Mesodermal cell (in vitro differentiated cells): Measurements from ENCODE around the gene TREML2.

ENCODE experiments used
- H3K27ac ChIP-seq: 2 replicates; pipeline ENCODE4 v1.7.0; 2013; ENCODE audit warnings: mild to moderate bottlenecking, low read depth, low read length, moderate library complexity; ENCODE audit not compliant: severe bottlenecking
- H3K36me3 ChIP-seq: 2 replicates; pipeline ENCODE4 v1.7.1; 2013; ENCODE audit warnings: mild to moderate bottlenecking, low read length, moderate library complexity; ENCODE audit not compliant: control insufficient read depth, insufficient read depth
- H3K4me1 ChIP-seq: one replicate; pipeline ENCODE4 v1.7.1; 2013; ENCODE audit warnings: mild to moderate bottlenecking, low read length; ENCODE audit not compliant: insufficient read depth, control insufficient read depth, poor library complexity, severe bottlenecking
- H3K4me3 ChIP-seq: 2 replicates; pipeline ENCODE4 v1.7.0; 2013; ENCODE audit warnings: low read length, control low read depth, mild to moderate bottlenecking; ENCODE audit not compliant: insufficient read depth, poor library complexity, severe bottlenecking; ENCODE audit errors: extremely low read depth
- H3K9me3 ChIP-seq: 2 replicates; pipeline ENCODE4 v1.7.1; 2013; ENCODE audit warnings: mild to moderate bottlenecking, low read length, moderate library complexity; ENCODE audit not compliant: control insufficient read depth
- WGBS, 2 experiments: methylation state at CpG; one replicate each; pipeline ENCODE4 v1.1.5; 2013; ENCODE audit warnings: missing lambda C conversion rate in 2 of 2; ENCODE audit not compliant: insufficient coverage in 2 of 2; 5-methylcytosine and 5-hydroxymethylcytosine counted together

Gene TREML2

DNA sequence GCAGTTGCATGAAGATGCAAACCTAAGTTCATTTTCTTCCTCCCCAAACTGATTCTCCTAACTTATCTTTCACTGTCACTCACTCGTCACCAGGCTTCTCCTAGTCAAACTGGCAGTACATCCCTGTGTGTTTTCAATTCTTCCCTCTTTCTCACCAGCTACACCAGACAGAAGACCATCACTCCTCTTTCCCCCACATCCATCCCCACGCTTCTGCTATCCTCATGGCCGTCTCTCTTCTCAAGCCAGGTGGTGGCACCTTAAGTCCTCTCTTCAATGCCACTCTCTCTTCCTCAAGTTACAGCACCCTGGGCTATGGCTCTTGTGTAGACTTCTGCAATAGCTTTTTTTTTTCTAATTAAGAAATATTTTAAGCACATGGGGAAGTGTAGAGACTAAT is 23.7 kb downstream of the TREML2 start:
- no peaks in the 10 kb centered on the region for H3K4me1 ChIP-seq
- H3K9me3 ChIP-seq, result no peaks in the 10 kb centered on the region
- H3K4me3 ChIP-seq, result no peak overlapping the region
- no peaks in the 10 kb centered on the region for H3K36me3 ChIP-seq
- no peak overlapping the region for H3K27ac ChIP-seq
- WGBS, 2 experiments, result 76 to 78% methylated on average over 2 to 3 of the region's 3 CpGs

DNA sequence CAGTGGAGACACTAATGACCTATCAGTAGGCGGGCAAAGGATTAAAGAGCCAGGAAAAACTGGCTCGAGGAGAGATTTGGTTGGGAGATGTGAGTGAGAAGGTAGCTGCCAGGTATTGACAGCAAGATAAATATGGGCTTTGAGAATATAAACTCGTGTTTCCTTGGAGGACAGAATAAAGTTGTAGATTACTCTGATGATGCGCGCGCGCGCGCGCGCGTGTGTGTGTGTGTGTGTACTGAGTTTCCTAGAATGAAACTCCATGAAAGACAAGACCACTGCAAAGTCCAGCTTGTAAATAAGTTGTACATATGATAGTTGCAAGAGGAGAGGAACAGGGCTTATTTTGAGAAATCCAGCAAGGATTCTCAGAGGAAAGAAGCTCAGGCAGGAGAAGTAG is 24.8 kb downstream of the TREML2 start:
- WGBS, 2 experiments, result 92 to 95% methylated on average over 12 of the region's 12 CpGs
- Histone ChIP-seq H3K9me3 (no peaks in the 10 kb centered on the region), H3K27ac (no peak overlapping the region), H3K4me3 (no peak overlapping the region), H3K4me1 (no peaks in the 10 kb centered on the region), H3K36me3 (no peaks in the 10 kb centered on the region)

DNA sequence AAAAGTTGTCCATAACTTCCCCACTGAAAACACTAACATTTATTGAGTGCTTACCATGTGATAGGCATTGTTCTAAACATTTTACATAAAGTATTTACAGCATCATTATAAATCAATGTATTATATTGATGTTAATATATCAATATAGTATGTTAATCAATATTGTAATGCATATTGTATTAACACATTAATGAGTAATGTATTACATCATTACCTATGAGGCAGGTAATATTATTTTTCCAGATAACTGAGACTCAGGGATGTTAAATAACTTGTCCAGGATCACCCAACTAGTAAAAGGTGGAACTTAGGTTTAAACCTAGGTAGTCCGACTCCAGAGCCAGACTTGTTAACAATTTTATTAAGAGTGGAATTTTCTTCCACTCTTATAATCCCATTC is 25.9 kb downstream of the TREML2 start:
- no CpG with 5 or more reads among the region's 1 CpG for WGBS, 2 experiments

DNA sequence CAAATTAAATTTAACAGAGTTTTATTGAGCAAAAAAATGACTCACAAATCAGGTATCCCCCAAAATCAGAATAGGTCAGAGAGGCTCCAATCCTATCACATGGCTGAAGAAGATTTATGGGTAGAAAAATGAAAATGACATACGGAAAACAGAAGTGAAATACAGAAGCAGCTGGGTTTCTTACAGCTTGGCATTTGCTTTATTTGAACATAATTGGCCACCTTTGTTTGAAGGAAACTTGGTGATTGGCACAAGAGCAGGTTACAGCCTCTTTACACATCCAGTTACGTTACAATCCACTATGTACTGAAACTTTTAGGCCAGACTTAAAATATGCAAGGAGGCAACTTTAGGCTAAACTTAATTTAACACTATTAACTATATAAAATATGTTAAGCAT is 26.3 kb downstream of the TREML2 start:
- 80 to 100% methylated on average over 1 of the region's 2 CpGs for WGBS, 2 experiments
- H3K27ac ChIP-seq, result no peak overlapping the region
- no peak overlapping the region for H3K4me3 ChIP-seq
- H3K9me3 ChIP-seq, result no peaks in the 10 kb centered on the region
- H3K36me3 ChIP-seq, result no peaks in the 10 kb centered on the region
- no peaks in the 10 kb centered on the region for H3K4me1 ChIP-seq

More for the DNA sequence above, 25.9 kb downstream of the TREML2 start:
- Histone ChIP-seq H3K4me1 (no peaks in the 10 kb centered on the region), H3K4me3 (no peak overlapping the region), H3K36me3 (no peaks in the 10 kb centered on the region), H3K9me3 (no peaks in the 10 kb centered on the region), H3K27ac (no peak overlapping the region)

DNA sequence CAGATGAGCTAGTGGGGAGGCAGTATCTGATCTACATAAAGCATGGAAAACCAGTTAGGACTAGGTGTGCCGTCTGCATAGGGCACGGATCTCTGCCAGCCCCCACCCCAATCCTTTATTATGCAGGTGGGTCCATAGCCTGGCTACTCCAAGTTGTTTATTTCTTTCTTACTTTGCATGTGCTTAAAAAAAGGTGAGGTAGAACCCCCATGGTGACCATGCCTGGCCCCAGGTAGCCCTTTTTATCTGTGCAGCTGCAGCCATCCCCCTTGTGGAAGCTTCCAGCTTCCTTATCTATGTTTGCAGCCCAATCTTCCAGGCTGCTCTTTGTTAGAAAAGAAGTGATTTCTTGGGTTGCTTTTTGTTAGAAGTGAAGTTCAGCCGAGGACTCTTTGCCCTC is 29.0 kb downstream of the TREML2 start:
- Histone ChIP-seq H3K36me3 (no peaks in the 10 kb centered on the region), H3K4me3 (no peak overlapping the region)
- 67% methylated on average over 1 of the region's 3 CpGs; no CpG with 5 or more reads in 1 of the 2 experiments for WGBS, 2 experiments

DNA sequence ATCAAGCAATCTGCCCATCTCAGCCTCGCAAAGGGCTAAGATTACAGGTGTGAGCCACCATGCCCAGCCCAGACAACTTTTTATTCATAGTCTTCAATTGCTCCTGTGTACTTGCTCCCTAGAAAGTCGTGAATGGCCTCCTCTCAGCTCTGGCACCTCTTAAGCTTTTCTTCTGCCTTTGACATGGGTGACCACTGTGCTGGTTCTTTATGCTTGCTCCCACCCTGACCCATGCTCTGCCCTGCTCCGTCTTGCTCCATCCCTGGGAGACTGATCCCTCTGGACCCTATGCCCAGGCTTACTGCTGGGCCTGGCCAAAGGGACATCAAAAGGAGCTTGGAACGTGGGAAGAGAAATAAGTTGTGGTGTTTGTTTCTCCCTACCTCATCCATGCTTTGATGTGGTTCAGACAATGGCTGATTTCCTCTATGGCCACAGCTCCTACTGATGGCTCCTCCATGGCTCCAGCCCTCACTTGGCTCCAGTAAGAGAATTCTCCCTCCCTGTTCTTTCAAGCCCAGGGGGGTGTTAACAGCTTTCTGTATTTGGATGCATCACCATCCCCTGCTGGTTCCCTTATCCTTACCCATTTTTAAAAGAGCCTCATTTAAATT is 30.3 kb downstream of the TREML2 start:
- H3K36me3 ChIP-seq, result no peaks in the 10 kb centered on the region
- H3K4me3 ChIP-seq, result no peak overlapping the region
- no peaks in the 10 kb centered on the region for H3K4me1 ChIP-seq
- H3K27ac ChIP-seq, result no peak overlapping the region
- no peaks in the 10 kb centered on the region for H3K9me3 ChIP-seq
- WGBS, 2 experiments, result 90 to 91% methylated on average over 2 to 3 of the region's 4 CpGs

More for the DNA sequence above, 29.0 kb downstream of the TREML2 start:
- Histone ChIP-seq H3K4me1 (no peaks in the 10 kb centered on the region), H3K27ac (no peak overlapping the region), H3K9me3 (no peaks in the 10 kb centered on the region)

DNA sequence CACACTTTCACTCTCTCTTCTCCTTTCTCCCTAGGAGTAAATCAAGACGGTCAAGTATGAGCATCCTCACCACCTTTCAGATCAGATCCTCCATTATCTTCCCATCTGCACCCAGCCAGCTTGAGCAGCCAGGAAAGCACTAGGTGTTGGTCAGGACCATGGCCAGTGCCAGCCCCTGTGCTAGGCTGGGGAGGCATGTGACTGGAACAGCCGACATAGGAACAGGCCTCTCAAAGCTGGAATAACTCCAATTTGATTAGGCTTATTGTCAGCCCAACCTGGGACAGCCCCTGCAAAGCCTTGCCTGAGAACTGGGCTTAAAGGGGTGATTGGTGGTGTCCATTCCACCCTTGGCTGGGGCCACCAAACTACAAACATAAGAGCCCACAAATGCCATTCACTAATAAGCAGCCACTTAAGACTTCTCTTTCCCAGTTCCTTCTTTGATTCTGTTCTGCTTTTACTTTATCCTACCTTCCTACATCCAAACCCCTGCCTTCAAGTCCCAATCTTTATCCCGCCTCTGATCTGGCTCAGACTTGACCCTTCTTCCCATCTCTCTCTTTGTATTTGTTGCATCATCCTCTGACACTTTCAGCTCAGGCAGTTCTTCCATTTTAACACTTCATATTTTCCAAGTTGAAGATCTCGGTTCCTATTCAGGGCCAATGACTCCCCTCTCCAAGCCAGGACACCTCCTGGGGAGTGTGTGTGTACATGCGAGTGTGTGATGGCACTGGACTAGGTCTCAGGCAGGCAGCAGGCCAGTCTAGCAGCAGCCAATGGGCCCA is 33.6 kb downstream of the TREML2 start:
- Histone ChIP-seq H3K27ac (no peak overlapping the region), H3K9me3 (no peaks in the 10 kb centered on the region), H3K4me3 (no peak overlapping the region), H3K4me1 (no peaks in the 10 kb centered on the region), H3K36me3 (no peaks in the 10 kb centered on the region)
- 76% methylated on average over 2 to 3 of the region's 5 CpGs for WGBS, 2 experiments

DNA sequence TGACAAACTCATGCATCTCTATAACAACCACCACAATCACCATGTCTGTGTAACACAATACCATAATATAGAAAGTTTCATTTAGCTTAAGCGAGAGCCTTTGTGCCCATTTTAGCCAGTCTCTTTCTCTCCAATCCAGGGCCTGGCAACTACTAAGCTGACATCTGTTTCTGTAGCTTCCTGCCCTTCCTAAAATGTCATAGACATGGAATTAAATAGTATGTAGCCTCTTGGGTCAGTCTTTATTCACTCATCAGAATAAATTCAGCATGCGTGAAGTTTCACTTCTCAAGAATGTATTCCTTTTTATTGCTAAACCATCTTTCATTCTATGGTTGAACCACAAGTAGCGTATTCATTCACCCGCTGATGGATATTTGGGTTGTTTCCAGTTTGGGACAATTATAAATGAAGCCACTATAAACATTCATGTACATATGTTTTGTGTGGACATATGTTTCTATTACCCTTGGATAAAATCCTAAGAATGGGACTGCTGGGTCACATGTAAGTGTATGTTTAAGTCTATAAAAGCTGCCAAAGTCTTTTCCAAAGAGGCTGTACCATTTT is 36.3 kb downstream of the TREML2 start:
- Histone ChIP-seq H3K36me3 (no peaks in the 10 kb centered on the region), H3K27ac (no peak overlapping the region), H3K4me1 (no peaks in the 10 kb centered on the region), H3K4me3 (no peak overlapping the region), H3K9me3 (no peaks in the 10 kb centered on the region)
- 92% methylated on average over 2 of the region's 4 CpGs; no CpG with 5 or more reads in 1 of the 2 experiments for WGBS, 2 experiments

DNA sequence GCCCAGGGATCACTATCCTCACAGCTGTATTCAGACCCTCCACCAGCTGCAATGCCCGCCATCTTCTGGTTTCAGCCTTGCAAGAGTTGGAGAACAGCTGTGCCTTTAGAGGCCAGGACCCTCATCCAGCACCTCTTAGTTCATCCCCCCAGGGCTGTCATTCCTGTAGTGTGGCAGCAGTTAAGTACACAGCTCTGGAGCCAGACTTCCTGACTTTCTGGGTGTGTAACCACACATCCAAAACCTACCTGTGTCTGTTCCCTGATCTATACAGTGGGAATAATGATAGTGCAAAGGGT is 37.6 kb downstream of the TREML2 start:
- H3K36me3 ChIP-seq, result no peaks in the 10 kb centered on the region
- 89 to 93% methylated on average over 1 of the region's 1 CpG for WGBS, 2 experiments

DNA sequence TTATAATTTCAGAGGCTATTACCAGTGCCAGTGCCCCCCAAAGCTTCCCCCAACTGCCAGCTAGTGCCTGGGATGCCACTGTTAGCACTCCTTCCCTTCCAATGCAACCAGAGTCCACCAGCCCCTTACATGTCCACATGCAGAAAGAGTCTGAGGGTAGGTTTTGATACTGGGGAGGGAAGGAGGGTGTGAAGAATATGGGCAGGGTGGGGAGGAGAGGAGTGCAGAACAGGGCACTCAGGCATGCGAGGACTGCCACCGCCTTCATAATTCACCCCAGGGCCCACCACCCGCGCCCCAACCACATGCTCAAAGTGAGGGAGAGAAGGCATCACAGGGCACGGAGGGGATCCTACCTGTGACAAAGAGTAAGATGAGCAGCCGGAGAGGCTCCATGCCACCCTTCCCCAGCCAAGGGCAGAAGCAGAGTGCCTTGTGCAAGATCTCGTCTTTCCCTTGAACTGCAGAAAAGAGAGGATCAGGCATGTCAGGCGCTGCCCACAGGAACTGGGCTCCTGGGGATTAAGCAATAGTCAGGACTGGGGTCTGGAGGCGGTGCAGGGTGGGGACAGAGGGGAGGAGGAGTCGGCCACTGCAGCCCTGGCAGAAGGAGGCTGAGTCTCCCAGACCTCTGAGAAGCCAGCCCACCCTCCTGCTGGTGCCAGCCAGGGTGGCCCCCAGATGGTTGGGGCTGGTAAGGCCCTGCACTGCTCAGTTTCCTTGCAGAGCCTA is 38.1 kb downstream of the TREML2 start, which contains the start of gene TREM2:
Gene TREM2 (minus strand): TSS at position 430 of the 732 bp plus-strand sequence. CDS start 34 bp downstream, at position 396.
- Histone ChIP-seq H3K9me3 (no peaks in the 10 kb centered on the region), H3K4me3 (no peak within 1 kb of the TSS), H3K36me3 (no peaks in the 10 kb centered on the region), H3K27ac (no peak within 1 kb of the TSS), H3K4me1 (no peaks in the 10 kb centered on the region)
- WGBS, 2 experiments, result 82% methylated on average over 7 to 10 of the region's 10 CpGs

More for the DNA sequence above, 37.6 kb downstream of the TREML2 start:
- Histone ChIP-seq H3K4me1 (no peaks in the 10 kb centered on the region), H3K4me3 (no peak overlapping the region), H3K27ac (no peak overlapping the region), H3K9me3 (no peaks in the 10 kb centered on the region)
